ENCODE measurements around the gene TMEM101.

GRCh38 chr17:44012391-44012790 lies 2.4 kb downstream of the TMEM101 start:
- TF ChIP-seq CTCF (IDR thresholded peaks at IDR 0.05) (no peak), POLR2AphosphoS5 (IDR thresholded peaks at IDR 0.05; ENCODE audit: insufficient read depth in 1 of 2, low read depth in 1 of 2) (no peak), POLR2A (IDR thresholded peaks at IDR 0.05) (no peak)

All from vagina (tissue), 2 donors.